Measurements from ENCODE around the gene TOM1L1. TPM values are rescaled to one million over a fixed set of nuclear protein-coding genes. Genes with fewer than 3 reads are reported as not detected.

Gene TOM1L1
- total RNA-seq, 1 donor from 2014 or later, result 107 TPM

- no peaks in the 10 kb centered on the region for H3K27me3 ChIP-seq
- no peaks in the 10 kb centered on the region for H3K36me3 ChIP-seq
- no peak overlapping the region for H3K9ac ChIP-seq
- H4K20me1 ChIP-seq (ENCODE audit: low read depth), result no peaks in the 10 kb centered on the region
- TF ChIP-seq EZH2 (IDR thresholded peaks at IDR 0.05) (no peak), CTCF (IDR thresholded peaks at IDR 0.05) (no peak), EZH2phosphoT487 (IDR thresholded peaks at IDR 0.05) (no peak)
- Mint-ChIP-seq H3K9me3 (no peaks in the 10 kb centered on the region), H3K27ac (no peak overlapping the region), H3K4me1 (peaks cover 12% of the 10 kb centered on the region), H3K4me3 (no peak overlapping the region), H3K27me3 (ENCODE audit: insufficient read depth, low read depth) (peaks cover 3% of the 10 kb centered on the region), H3K36me3 (no peaks in the 10 kb centered on the region)
- H3K4me2 ChIP-seq, result no peak overlapping the region
- DNase-seq (ENCODE audit: low spot score), result no peak
- no peaks in the 10 kb centered on the region for H3K9me3 ChIP-seq (ENCODE audit: low read depth)
- no peak overlapping the region for H3K4me3 ChIP-seq
- no peak overlapping the region for H2AFZ ChIP-seq (replicated peaks)
- H3K79me2 ChIP-seq (ENCODE audit: low read depth), result no peaks in the 10 kb centered on the region
- no peaks in the 10 kb centered on the region for H3F3A ChIP-seq (ENCODE audit: low read depth)
- no peaks in the 10 kb centered on the region for H3K4me1 ChIP-seq
- no peak overlapping the region for H3K27ac ChIP-seq
Observed at GRCh38 chr17:54888254-54888653, 12.4 kb upstream of the TOM1L1 start.

- H3K27ac Mint-ChIP-seq, result no peak overlapping the region
- H3K9me3 Mint-ChIP-seq, result no peaks in the 10 kb centered on the region
- H3K27ac ChIP-seq, result no peak overlapping the region
- H3K27me3 ChIP-seq, result no peaks in the 10 kb centered on the region
- H3K4me3 Mint-ChIP-seq, result no peak overlapping the region
- H3K4me2 ChIP-seq, result no peak overlapping the region
- H2AFZ ChIP-seq (replicated peaks), result no peak overlapping the region
- no peaks in the 10 kb centered on the region for H3K79me2 ChIP-seq (ENCODE audit: low read depth)
- H3K36me3 ChIP-seq, result no peaks in the 10 kb centered on the region
- no peaks in the 10 kb centered on the region for H4K20me1 ChIP-seq (ENCODE audit: low read depth)
- H3K4me1 Mint-ChIP-seq, result peaks cover 12% of the 10 kb centered on the region
- no peak overlapping the region for H3K9ac ChIP-seq
- peaks cover 3% of the 10 kb centered on the region for H3K27me3 Mint-ChIP-seq (ENCODE audit: insufficient read depth, low read depth)
- H3K9me3 ChIP-seq (ENCODE audit: low read depth), result no peaks in the 10 kb centered on the region
- H3K4me1 ChIP-seq, result no peaks in the 10 kb centered on the region
- DNase-seq (ENCODE audit: low spot score), result no peak
- H3F3A ChIP-seq (ENCODE audit: low read depth), result no peaks in the 10 kb centered on the region
- no peak overlapping the region for H3K4me3 ChIP-seq
- TF ChIP-seq CTCF (IDR thresholded peaks at IDR 0.05), result no peak
- TF ChIP-seq EZH2phosphoT487 (IDR thresholded peaks at IDR 0.05), result no peak
- TF ChIP-seq EZH2 (IDR thresholded peaks at IDR 0.05), result no peak
- no peaks in the 10 kb centered on the region for H3K36me3 Mint-ChIP-seq
Observed at GRCh38 chr17:54888981-54889380, 11.7 kb upstream of the TOM1L1 start.

- DNase-seq (ENCODE audit: low spot score), result peak; percentile 80
- no peak overlapping the region for H2AFZ ChIP-seq (replicated peaks)
- H3K79me2 ChIP-seq (ENCODE audit: low read depth), result no peaks in the 10 kb centered on the region
- peaks cover 12% of the 10 kb centered on the region for H3K4me1 Mint-ChIP-seq
- peak overlapping the region; percentile 81 for H3K27ac Mint-ChIP-seq
- H3K9me3 ChIP-seq (ENCODE audit: low read depth), result no peaks in the 10 kb centered on the region
- H3K27me3 ChIP-seq, result no peaks in the 10 kb centered on the region
- peaks cover 5% of the 10 kb centered on the region for H3K27me3 Mint-ChIP-seq (ENCODE audit: insufficient read depth, low read depth)
- no peak overlapping the region for H3K4me2 ChIP-seq
- H3K9ac ChIP-seq, result no peak overlapping the region
- H3K4me3 Mint-ChIP-seq, result no peak overlapping the region
- H3K4me3 ChIP-seq, result no peak overlapping the region
- H4K20me1 ChIP-seq (ENCODE audit: low read depth), result no peaks in the 10 kb centered on the region
- no peak overlapping the region for H3K27ac ChIP-seq
- H3K9me3 Mint-ChIP-seq, result no peaks in the 10 kb centered on the region
- no peaks in the 10 kb centered on the region for H3K36me3 Mint-ChIP-seq
- no peak for TF ChIP-seq EZH2 (IDR thresholded peaks at IDR 0.05)
- peak; percentile 81 for TF ChIP-seq CTCF (IDR thresholded peaks at IDR 0.05)
- no peaks in the 10 kb centered on the region for H3F3A ChIP-seq (ENCODE audit: low read depth)
- H3K36me3 ChIP-seq, result no peaks in the 10 kb centered on the region
- H3K4me1 ChIP-seq, result no peaks in the 10 kb centered on the region
Observed at GRCh38 chr17:54891176-54891821, 9.4 kb upstream of the TOM1L1 start.

Measured in neural progenitor cell (in vitro differentiated cells).